Measurements from ENCODE around the gene CYP46A1.

Gene CYP46A1

GRCh38 chr14:99747582-99748330 lies 63.7 kb downstream of the CYP46A1 start:
- no peak for DNase-seq

- no peak for DNase-seq
These were observed 64.4 kb downstream of the CYP46A1 start for GRCh38 chr14:99748529-99748928.

GRCh38 chr14:99749142-99749541 lies 65.0 kb downstream of the CYP46A1 start:
- no peak for DNase-seq

GRCh38 chr14:99749763-99750715 lies 65.9 kb downstream of the CYP46A1 start:
- no peak for DNase-seq

- no peak for DNase-seq
These were observed 66.8 kb downstream of the CYP46A1 start for GRCh38 chr14:99750746-99751450.

GRCh38 chr14:99751539-99752485 lies 67.7 kb downstream of the CYP46A1 start:
- no peak for DNase-seq

GRCh38 chr14:99752486-99753121 lies 68.5 kb downstream of the CYP46A1 start:
- DNase-seq: no peak

GRCh38 chr14:99753225-99754140 lies 69.4 kb downstream of the CYP46A1 start:
- no peak for DNase-seq

GRCh38 chr14:99754141-99755067 lies 70.3 kb downstream of the CYP46A1 start:
- DNase-seq: no peak

GRCh38 chr14:99755068-99755405 lies 70.9 kb downstream of the CYP46A1 start:
- no peak for DNase-seq

GRCh38 chr14:99755629-99756603 lies 71.8 kb downstream of the CYP46A1 start:
- no peak for DNase-seq

- no peak for DNase-seq
These were observed 72.7 kb downstream of the CYP46A1 start for GRCh38 chr14:99756796-99757195.

GRCh38 chr14:99757331-99758070 lies 73.4 kb downstream of the CYP46A1 start:
- no peak for DNase-seq

GRCh38 chr14:99758121-99758821 lies 74.2 kb downstream of the CYP46A1 start:
- DNase-seq: no peak

GRCh38 chr14:99758872-99759545 lies 74.9 kb downstream of the CYP46A1 start:
- DNase-seq: no peak

GRCh38 chr14:99759546-99759925 lies 75.4 kb downstream of the CYP46A1 start:
- no peak for DNase-seq

All from activated CD4-positive, alpha-beta T cell treated with anti-CD3 and anti-CD28 coated beads for 1 hour (primary cell).